NCI-H146 treated with DMSO at 0.1 percent for 48 hours (cell line): ENCODE results near the gene IFNLR1.

ENCODE experiments used
- DNase-seq: peaks from one replicate; lab custom pipeline; 2025; ENCODE audit not compliant: unreplicated experiment; lab: John Stamatoyannopoulos, UW

Gene IFNLR1

DNA sequence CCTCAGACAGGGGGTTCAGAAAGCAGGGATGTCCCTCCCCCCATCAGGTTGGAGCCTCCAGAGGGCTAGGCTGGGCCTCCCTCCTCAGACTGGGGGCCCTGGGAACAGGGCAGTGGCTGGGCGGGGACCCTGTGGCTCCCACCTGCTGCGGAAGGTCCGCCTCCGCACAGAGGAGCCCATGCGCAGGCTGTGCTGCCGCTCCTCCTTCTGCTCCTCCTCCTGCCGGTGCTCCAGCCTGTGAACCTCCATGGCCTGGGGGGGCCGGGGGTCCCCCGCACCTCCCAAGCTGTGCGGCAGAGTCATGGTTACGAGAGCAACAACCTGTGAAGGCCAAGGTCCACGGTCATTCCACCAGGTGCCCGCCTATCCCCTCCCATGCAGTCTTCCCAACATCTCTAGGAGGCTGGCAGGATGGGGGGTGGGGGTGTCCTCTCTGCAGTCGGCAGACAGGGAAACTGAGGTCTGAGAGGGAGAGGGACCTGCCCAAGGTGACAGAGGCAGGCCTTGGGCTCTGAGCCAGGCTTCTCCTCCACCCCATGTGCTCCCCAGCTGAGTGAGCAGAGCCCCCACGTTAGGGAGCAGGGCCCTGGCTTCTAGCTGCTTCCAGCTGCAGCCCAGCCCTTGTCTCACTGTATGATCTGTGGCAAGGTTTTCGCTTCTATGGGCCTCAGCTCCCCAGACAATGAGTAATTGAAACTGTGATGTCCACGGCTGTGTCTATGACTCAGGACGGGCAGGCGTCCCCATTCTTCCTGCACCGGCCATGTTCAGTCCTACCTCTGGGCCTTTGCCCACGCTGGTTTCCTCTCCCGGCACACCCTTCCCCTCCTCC lies 78.5 kb downstream of the IFNLR1 start:
- no peak for DNase-seq

DNA sequence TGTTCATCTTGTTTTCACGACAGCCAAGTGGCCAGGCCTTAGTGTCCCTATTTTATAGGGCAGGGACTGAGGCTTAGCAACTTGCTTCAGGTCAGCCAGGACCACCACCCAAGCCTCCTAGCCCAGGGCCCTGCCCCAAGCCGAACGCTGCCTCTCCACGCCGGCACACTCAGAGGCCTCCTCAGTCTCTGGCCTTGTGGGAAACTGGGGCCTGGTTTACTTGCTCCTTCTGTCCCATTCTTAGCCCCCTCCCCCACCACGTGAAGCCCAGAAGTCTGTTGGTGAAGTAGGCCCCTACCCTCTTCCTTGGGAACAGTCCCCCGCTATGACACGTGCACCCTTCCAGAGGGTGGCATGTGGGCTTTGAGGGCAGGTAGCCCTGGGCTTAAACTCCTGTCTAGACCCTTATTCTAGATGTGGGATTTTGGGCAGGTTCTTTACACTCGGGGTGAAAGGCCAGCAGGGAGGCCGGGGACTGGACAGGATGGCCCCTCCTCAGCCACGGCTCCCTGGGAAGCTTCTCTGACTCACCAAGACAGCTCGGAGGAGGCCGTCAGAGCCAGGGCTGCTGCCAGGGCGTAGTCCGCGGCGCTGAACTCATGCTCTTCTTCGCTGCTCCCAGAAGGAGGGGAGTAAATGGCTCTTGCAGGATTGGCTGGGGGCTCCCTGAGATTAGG lies 79.5 kb downstream of the IFNLR1 start:
- no peak for DNase-seq

DNA sequence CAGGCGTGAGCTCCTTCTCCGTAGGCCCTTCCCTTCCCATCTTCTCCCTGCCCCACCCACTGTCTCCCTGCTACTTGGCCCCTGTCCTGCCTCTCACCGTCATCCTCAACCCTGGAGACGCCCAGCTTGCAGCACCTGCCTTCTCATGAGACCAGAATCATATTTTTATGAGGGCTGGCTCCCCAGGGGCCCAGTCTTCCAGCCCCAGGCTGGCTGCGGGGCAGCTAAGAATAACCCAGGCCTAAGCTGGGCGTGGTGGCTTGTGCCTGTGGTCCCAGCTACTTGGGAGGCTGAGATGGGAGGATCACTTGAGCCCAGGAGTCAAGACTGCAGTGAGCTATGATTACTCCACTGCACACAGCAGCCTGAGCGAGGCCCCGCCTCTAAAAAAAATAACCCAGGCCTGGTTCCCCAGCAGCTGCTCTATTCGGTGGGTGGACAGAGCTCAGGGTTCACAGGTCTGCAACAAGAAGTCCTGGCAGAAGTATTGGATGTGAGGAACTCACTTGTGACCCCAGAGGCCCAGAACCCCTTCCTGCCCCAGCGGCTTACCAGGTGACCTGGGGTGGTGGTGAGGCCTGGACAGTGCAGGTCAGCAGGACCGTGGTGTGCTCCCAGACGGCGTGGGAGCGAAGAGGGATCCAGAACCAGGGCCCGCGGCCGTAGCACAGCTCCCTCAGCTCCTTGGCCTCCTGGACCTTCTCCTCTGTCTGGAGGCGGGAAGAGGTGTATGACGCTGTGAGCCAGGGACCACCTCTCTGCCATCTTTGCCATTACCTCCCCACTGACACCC lies 81.5 kb downstream of the IFNLR1 start:
- no peak for DNase-seq

DNA sequence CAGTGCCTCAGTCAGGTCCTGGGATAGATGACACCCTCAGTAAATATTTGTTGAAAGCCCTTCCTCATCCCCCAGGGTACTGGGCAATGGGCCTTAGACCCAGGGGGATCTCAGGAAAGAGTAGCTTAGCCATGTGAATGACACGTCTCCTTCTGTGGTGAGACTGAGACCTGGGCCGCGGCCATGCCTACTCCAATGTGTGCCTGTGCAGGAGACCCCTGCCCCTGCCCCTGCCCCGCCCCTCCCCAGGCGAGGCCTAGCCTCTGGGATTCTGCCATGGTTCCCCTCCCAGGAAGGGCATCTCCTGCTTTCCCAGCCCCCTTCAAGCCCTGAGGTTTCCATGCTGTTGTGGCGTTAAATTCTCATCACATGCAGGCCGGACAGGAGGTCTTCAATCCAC lies 82.2 kb downstream of the IFNLR1 start:
- DNase-seq = no peak
